ENCODE measurements around the gene SH3GL3. TPM values are rescaled to one million over a fixed set of nuclear protein-coding genes. Genes with fewer than 3 reads are reported as not detected.
A peak's percentile ranks its signal among the peaks of the same experiment; 100 is the strongest.

SH3GL3 gene
- polyA plus RNA-seq, 4 donors = 0.16 to 0.84 TPM; not detected in 2

GRCh38 chr15:83570756-83571155 lies 123.6 kb downstream of the SH3GL3 start:
- WGBS, 3 donors = 60 to 74% (median 63%) methylated on average over 6 of the region's 6 CpGs

GRCh38 chr15:83571820-83572707 lies 124.9 kb downstream of the SH3GL3 start:
- H3K4me3 ChIP-seq (ENCODE audit: low read depth in 1 of 3, low read length in 3 of 3) = no peak overlapping the region
- no peaks in the 10 kb centered on the region for H3K27me3 ChIP-seq (ENCODE audit: control insufficient read depth in 3 of 3, insufficient read depth in 3 of 3, low read length in 3 of 3)
- FAIRE-seq = no peak
- H3K4me1 ChIP-seq (ENCODE audit: control insufficient read depth in 3 of 3, insufficient read depth in 2 of 3, low read depth in 1 of 3, low read length in 2 of 3) = no peaks in the 10 kb centered on the region
- H3K36me3 ChIP-seq (ENCODE audit: control insufficient read depth in 3 of 3, insufficient read depth in 2 of 3, low read depth in 1 of 3, low read length in 3 of 3) = no peaks in the 10 kb centered on the region
- no peaks in the 10 kb centered on the region for H3K9me3 ChIP-seq (ENCODE audit: control insufficient read depth in 2 of 2, insufficient read depth in 1 of 2, low read depth in 1 of 2, low read length in 1 of 2)
- 49 to 55% (median 50%) methylated on average over 10 of the region's 10 CpGs for WGBS, 3 donors
- no peak overlapping the region for H3K27ac ChIP-seq (ENCODE audit: low read depth in 1 of 3, low read length in 2 of 3)
- peak in 1 of 2 donors; percentile 3 for DNase-seq

More at GRCh38 chr15:83570756-83571155, 123.6 kb downstream of the SH3GL3 start:
- no peaks in the 10 kb centered on the region for H3K36me3 ChIP-seq (ENCODE audit: control insufficient read depth in 3 of 3, insufficient read depth in 2 of 3, low read depth in 1 of 3, low read length in 3 of 3)
- H3K27me3 ChIP-seq (ENCODE audit: control insufficient read depth in 3 of 3, insufficient read depth in 3 of 3, low read length in 3 of 3) = no peaks in the 10 kb centered on the region
- H3K27ac ChIP-seq (ENCODE audit: low read depth in 1 of 3, low read length in 2 of 3) = no peak overlapping the region
- FAIRE-seq = no peak
- no peak for DNase-seq
- H3K4me1 ChIP-seq (ENCODE audit: control insufficient read depth in 3 of 3, insufficient read depth in 2 of 3, low read depth in 1 of 3, low read length in 2 of 3) = no peaks in the 10 kb centered on the region
- H3K9me3 ChIP-seq (ENCODE audit: control insufficient read depth in 2 of 2, insufficient read depth in 1 of 2, low read depth in 1 of 2, low read length in 1 of 2) = no peaks in the 10 kb centered on the region
- H3K4me3 ChIP-seq (ENCODE audit: low read depth in 1 of 3, low read length in 3 of 3) = no peak overlapping the region

GRCh38 chr15:83574345-83574744 lies 127.2 kb downstream of the SH3GL3 start:
- no peak overlapping the region for H3K4me3 ChIP-seq (ENCODE audit: low read depth in 1 of 3, low read length in 3 of 3)
- H3K27ac ChIP-seq (ENCODE audit: low read depth in 1 of 3, low read length in 2 of 3) = no peak overlapping the region
- no peak for DNase-seq
- H3K4me1 ChIP-seq (ENCODE audit: control insufficient read depth in 3 of 3, insufficient read depth in 2 of 3, low read depth in 1 of 3, low read length in 2 of 3) = no peaks in the 10 kb centered on the region
- H3K36me3 ChIP-seq (ENCODE audit: control insufficient read depth in 3 of 3, insufficient read depth in 2 of 3, low read depth in 1 of 3, low read length in 3 of 3) = no peaks in the 10 kb centered on the region
- FAIRE-seq = no peak
- no peaks in the 10 kb centered on the region for H3K9me3 ChIP-seq (ENCODE audit: control insufficient read depth in 2 of 2, insufficient read depth in 1 of 2, low read depth in 1 of 2, low read length in 1 of 2)
- 62 to 67% (median 66%) methylated on average over 3 of the region's 3 CpGs for WGBS, 3 donors
- no peaks in the 10 kb centered on the region for H3K27me3 ChIP-seq (ENCODE audit: control insufficient read depth in 3 of 3, insufficient read depth in 3 of 3, low read length in 3 of 3)

GRCh38 chr15:83578691-83579090 lies 131.6 kb downstream of the SH3GL3 start:
- H3K36me3 ChIP-seq (ENCODE audit: control insufficient read depth in 3 of 3, insufficient read depth in 2 of 3, low read depth in 1 of 3, low read length in 3 of 3) = no peaks in the 10 kb centered on the region
- H3K9me3 ChIP-seq (ENCODE audit: control insufficient read depth in 2 of 2, insufficient read depth in 1 of 2, low read depth in 1 of 2, low read length in 1 of 2) = no peaks in the 10 kb centered on the region
- WGBS, 3 donors = 93 to 97% (median 93%) methylated on average over 8 of the region's 8 CpGs
- no peaks in the 10 kb centered on the region for H3K27me3 ChIP-seq (ENCODE audit: control insufficient read depth in 3 of 3, insufficient read depth in 3 of 3, low read length in 3 of 3)
- FAIRE-seq (no peak), DNase-seq (no peak)
- no peak overlapping the region for H3K4me3 ChIP-seq (ENCODE audit: low read depth in 1 of 3, low read length in 3 of 3)
- no peaks in the 10 kb centered on the region for H3K4me1 ChIP-seq (ENCODE audit: control insufficient read depth in 3 of 3, insufficient read depth in 2 of 3, low read depth in 1 of 3, low read length in 2 of 3)
- H3K27ac ChIP-seq (ENCODE audit: low read depth in 1 of 3, low read length in 2 of 3) = no peak overlapping the region

- Histone ChIP-seq H3K27me3 (ENCODE audit: control insufficient read depth in 3 of 3, insufficient read depth in 3 of 3, low read length in 3 of 3) (no peaks in the 10 kb centered on the region), H3K36me3 (ENCODE audit: control insufficient read depth in 3 of 3, insufficient read depth in 2 of 3, low read depth in 1 of 3, low read length in 3 of 3) (no peaks in the 10 kb centered on the region), H3K4me1 (ENCODE audit: control insufficient read depth in 3 of 3, insufficient read depth in 2 of 3, low read depth in 1 of 3, low read length in 2 of 3) (no peaks in the 10 kb centered on the region), H3K4me3 (ENCODE audit: low read depth in 1 of 3, low read length in 3 of 3) (no peak overlapping the region), H3K9me3 (ENCODE audit: control insufficient read depth in 2 of 2, insufficient read depth in 1 of 2, low read depth in 1 of 2, low read length in 1 of 2) (no peaks in the 10 kb centered on the region), H3K27ac (ENCODE audit: low read depth in 1 of 3, low read length in 2 of 3) (no peak overlapping the region)
- 83 to 90% (median 84%) methylated on average over 4 of the region's 4 CpGs for WGBS, 3 donors
- FAIRE-seq = no peak
- DNase-seq = no peak
These were observed 134.2 kb downstream of the SH3GL3 start for GRCh38 chr15:83581381-83581780.

- no peak for FAIRE-seq
- 70 to 78% (median 73%) methylated on average over 4 of the region's 4 CpGs for WGBS, 3 donors
These were observed 135.2 kb downstream of the SH3GL3 start for GRCh38 chr15:83582381-83582780.

GRCh38 chr15:83585601-83586335 lies 138.6 kb downstream of the SH3GL3 start:
- no peak for FAIRE-seq
- no peak overlapping the region for H3K4me3 ChIP-seq (ENCODE audit: low read depth in 1 of 3, low read length in 3 of 3)

More at GRCh38 chr15:83582381-83582780, 135.2 kb downstream of the SH3GL3 start:
- Histone ChIP-seq H3K27me3 (ENCODE audit: control insufficient read depth in 3 of 3, insufficient read depth in 3 of 3, low read length in 3 of 3) (no peaks in the 10 kb centered on the region), H3K36me3 (ENCODE audit: control insufficient read depth in 3 of 3, insufficient read depth in 2 of 3, low read depth in 1 of 3, low read length in 3 of 3) (no peaks in the 10 kb centered on the region), H3K9me3 (ENCODE audit: control insufficient read depth in 2 of 2, insufficient read depth in 1 of 2, low read depth in 1 of 2, low read length in 1 of 2) (no peaks in the 10 kb centered on the region), H3K4me1 (ENCODE audit: control insufficient read depth in 3 of 3, insufficient read depth in 2 of 3, low read depth in 1 of 3, low read length in 2 of 3) (no peaks in the 10 kb centered on the region), H3K4me3 (ENCODE audit: low read depth in 1 of 3, low read length in 3 of 3) (no peak overlapping the region), H3K27ac (ENCODE audit: low read depth in 1 of 3, low read length in 2 of 3) (no peak overlapping the region)
- DNase-seq = no peak

GRCh38 chr15:83587091-83587490 lies 139.9 kb downstream of the SH3GL3 start:
- 76 to 86% (median 81%) methylated on average over 3 of the region's 3 CpGs for WGBS, 3 donors
- no peaks in the 10 kb centered on the region for H3K9me3 ChIP-seq (ENCODE audit: control insufficient read depth in 2 of 2, insufficient read depth in 1 of 2, low read depth in 1 of 2, low read length in 1 of 2)
- H3K4me3 ChIP-seq (ENCODE audit: low read depth in 1 of 3, low read length in 3 of 3) = no peak overlapping the region
- no peaks in the 10 kb centered on the region for H3K27me3 ChIP-seq (ENCODE audit: control insufficient read depth in 3 of 3, insufficient read depth in 3 of 3, low read length in 3 of 3)
- no peaks in the 10 kb centered on the region for H3K36me3 ChIP-seq (ENCODE audit: control insufficient read depth in 3 of 3, insufficient read depth in 2 of 3, low read depth in 1 of 3, low read length in 3 of 3)
- FAIRE-seq = no peak
- no peak overlapping the region for H3K27ac ChIP-seq (ENCODE audit: low read depth in 1 of 3, low read length in 2 of 3)
- no peaks in the 10 kb centered on the region for H3K4me1 ChIP-seq (ENCODE audit: control insufficient read depth in 3 of 3, insufficient read depth in 2 of 3, low read depth in 1 of 3, low read length in 2 of 3)
- DNase-seq = no peak

More at GRCh38 chr15:83585601-83586335, 138.6 kb downstream of the SH3GL3 start:
- Histone ChIP-seq H3K27ac (ENCODE audit: low read depth in 1 of 3, low read length in 2 of 3) (no peak overlapping the region), H3K9me3 (ENCODE audit: control insufficient read depth in 2 of 2, insufficient read depth in 1 of 2, low read depth in 1 of 2, low read length in 1 of 2) (no peaks in the 10 kb centered on the region), H3K27me3 (ENCODE audit: control insufficient read depth in 3 of 3, insufficient read depth in 3 of 3, low read length in 3 of 3) (no peaks in the 10 kb centered on the region), H3K4me1 (ENCODE audit: control insufficient read depth in 3 of 3, insufficient read depth in 2 of 3, low read depth in 1 of 3, low read length in 2 of 3) (no peaks in the 10 kb centered on the region), H3K36me3 (ENCODE audit: control insufficient read depth in 3 of 3, insufficient read depth in 2 of 3, low read depth in 1 of 3, low read length in 3 of 3) (no peaks in the 10 kb centered on the region)
- WGBS, 3 donors = 66 to 75% (median 71%) methylated on average over 5 of the region's 5 CpGs
- DNase-seq = no peak
